Embryonic facial prominence (tissue), 1 donor: ENCODE data around the gene NIPAL4.
"Not testable (repeated sequence)": the region's sequence is repeated elsewhere in the genome, so short reads cannot be mapped to it uniquely, and the experiment has no call there.

Experiments used
- DNase-seq: peaks from one replicate; pipeline ENCODE4 v3.0.0-alpha.2; 2016; ENCODE audit errors: extremely low spot score

NIPAL4 gene

GRCh38 chr5:157463621-157464518, 3.9 kb downstream of the NIPAL4 start:
- DNase-seq, result no peak

- DNase-seq, result no peak
These were observed 4.6 kb downstream of the NIPAL4 start for GRCh38 chr5:157464519-157465171.

- no peak for DNase-seq
These were observed 8.4 kb downstream of the NIPAL4 start for GRCh38 chr5:157468293-157468965.

- DNase-seq, result no peak
These were observed 9.1 kb downstream of the NIPAL4 start for GRCh38 chr5:157469073-157469472.

- no peak for DNase-seq
These were observed 9.7 kb downstream of the NIPAL4 start for GRCh38 chr5:157469687-157470086.

GRCh38 chr5:157470631-157471030, 10.6 kb downstream of the NIPAL4 start:
- no peak for DNase-seq

GRCh38 chr5:157471709-157472108, 11.7 kb downstream of the NIPAL4 start:
- DNase-seq, result no peak

GRCh38 chr5:157473383-157474320, 13.6 kb downstream of the NIPAL4 start:
- no peak for DNase-seq

GRCh38 chr5:157475432-157475831, 15.4 kb downstream of the NIPAL4 start:
- no peak for DNase-seq

GRCh38 chr5:157476702-157477408, 16.8 kb downstream of the NIPAL4 start:
- peak; percentile 42 for DNase-seq

- DNase-seq, result no peak
These were observed 17.9 kb downstream of the NIPAL4 start for GRCh38 chr5:157477814-157478494.

- DNase-seq, result no peak
These were observed 18.7 kb downstream of the NIPAL4 start for GRCh38 chr5:157478726-157479125.

- no peak for DNase-seq
These were observed 19.2 kb downstream of the NIPAL4 start for GRCh38 chr5:157479166-157479565.

- no peak for DNase-seq
These were observed 19.8 kb downstream of the NIPAL4 start for GRCh38 chr5:157479612-157480510.

- no peak for DNase-seq
These were observed 21.3 kb downstream of the NIPAL4 start for GRCh38 chr5:157481265-157481664.

GRCh38 chr5:157481666-157482065, 21.7 kb downstream of the NIPAL4 start:
- DNase-seq, result no peak

- not testable (repeated sequence) for DNase-seq
These were observed 22.7 kb downstream of the NIPAL4 start for GRCh38 chr5:157482702-157483101.

- DNase-seq, result no peak
These were observed 24.8 kb downstream of the NIPAL4 start for GRCh38 chr5:157484768-157485167.

GRCh38 chr5:157485340-157485739, 25.3 kb downstream of the NIPAL4 start:
- no peak for DNase-seq
